Fibroblast of skin of left quadriceps (primary cell): ENCODE measurements around the gene TRAM2.
"Not testable (repeated sequence)": the region's sequence is repeated elsewhere in the genome, so short reads cannot be mapped to it uniquely, and the experiment has no call there.

Source experiments
- DNase-seq, 2 experiments: peaks; one replicate each; pipeline ENCODE4 v3.0.0-alpha.2; 2013; ENCODE audit warnings: low read depth in 2 of 2

TRAM2 gene

GRCh38 chr6:52491203-52492069 is 85.4 kb downstream of the TRAM2 start:
- no peak for DNase-seq

DNA sequence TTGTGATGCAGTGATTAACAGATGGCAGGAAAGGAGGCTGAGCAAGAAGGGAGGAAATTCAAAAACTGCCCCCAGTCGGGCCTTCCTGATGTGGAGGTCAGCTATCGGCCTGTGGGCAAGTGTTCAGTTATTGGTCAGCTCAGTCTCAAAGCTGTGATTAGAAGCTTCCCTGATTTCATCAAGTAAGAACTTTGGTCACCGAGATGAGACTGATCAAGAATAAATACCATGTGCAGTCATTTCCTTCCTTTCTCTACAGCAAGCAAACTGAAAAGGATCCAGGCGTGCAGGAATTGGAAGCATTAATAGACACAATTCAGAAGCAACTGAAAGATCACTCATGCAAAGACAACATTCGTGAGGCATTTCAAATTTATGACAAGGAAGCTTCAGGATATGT is 87.0 kb downstream of the TRAM2 start:
- no peak for DNase-seq

DNA sequence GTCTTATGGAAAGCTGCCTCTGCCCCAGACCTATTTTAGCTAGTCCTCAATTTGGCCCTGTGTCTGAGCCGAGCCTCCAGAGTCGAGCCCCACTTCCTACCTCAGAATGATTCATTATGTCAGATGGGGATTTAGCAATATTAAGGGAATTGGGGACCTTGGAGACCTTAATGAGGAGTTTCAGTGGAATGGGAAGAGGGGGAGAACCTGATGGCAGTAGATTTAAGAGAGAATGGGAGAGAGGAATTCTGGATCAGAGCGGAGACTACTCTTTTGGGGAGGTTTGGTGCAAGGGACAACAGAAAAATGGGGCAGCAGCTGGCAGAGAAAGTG is 93.2 kb downstream of the TRAM2 start:
- no peak for DNase-seq

GRCh38 chr6:52482903-52483670 is 93.8 kb downstream of the TRAM2 start:
- no peak for DNase-seq

DNA sequence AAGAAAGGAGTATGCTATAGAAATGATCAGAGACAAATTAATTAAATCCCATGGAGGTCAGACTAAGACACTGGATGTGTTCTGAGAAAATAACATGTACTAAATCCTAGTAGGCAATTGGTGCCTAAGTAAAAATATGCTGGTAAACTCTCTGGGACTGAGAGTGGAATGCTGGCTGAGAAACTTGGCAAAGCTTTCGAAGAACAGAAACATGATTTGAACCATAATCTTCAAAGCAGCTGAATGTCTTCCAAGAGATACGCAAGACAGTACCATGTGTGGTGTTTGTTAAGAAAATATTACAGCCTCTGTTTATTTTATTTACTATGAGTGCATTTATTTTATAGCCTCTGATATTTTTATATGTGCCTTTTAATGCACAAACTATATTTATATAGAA is 101.6 kb downstream of the TRAM2 start:
- no peak for DNase-seq

DNA sequence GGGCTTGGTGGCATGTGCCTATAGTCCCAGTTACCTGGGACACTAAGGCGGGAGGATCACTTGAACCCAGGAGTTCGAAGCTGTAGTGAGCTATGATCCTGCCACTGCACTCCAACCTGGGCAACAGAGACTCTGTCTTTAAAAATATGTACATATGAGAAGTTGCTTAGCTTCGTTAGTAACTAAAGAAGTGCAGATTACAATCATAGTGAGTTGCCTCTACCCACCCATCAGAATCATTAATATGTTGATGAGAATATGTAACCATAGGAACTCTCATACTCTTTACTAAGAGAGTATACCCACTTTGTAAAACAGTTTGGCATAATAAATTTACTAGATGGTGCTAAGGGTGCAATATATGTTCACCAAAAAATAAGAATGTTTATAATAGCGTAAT is 102.7 kb downstream of the TRAM2 start:
- DNase-seq = no peak

- DNase-seq = not testable (repeated sequence)
Observed at GRCh38 chr6:52461194-52461593, 115.7 kb downstream of the TRAM2 start.

GRCh38 chr6:52457096-52457495 is 119.8 kb downstream of the TRAM2 start:
- no peak for DNase-seq

DNA sequence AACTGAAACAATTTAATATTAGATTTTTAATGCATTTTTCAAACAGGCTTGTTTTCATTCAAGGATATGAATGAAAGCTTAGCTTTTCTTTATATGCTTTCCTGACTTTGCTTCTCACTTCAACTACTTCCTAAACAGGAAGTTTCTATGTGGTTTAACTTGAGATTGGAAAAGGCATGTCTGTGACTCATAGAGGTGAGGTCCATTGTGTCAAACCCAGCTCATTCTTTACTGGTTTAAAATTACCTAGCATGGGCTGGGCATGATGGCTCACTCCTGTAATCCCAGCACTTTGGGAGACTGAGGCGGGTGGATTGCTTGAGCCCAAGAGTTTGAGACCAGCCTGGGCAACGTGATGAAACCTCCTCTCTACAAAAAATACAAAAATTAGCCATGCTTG is 122.3 kb downstream of the TRAM2 start:
- DNase-seq = no peak
